GM18951 (cell line): Measurements from ENCODE around the gene TOX2.

Experiments used
- POLR2A ChIP-seq: IDR thresholded peaks from 4 replicates; pipeline ENCODE4 v1.6.1; 2011; ENCODE audit warnings: mild to moderate bottlenecking; ENCODE audit not compliant: insufficient read length, insufficient read depth; ENCODE audit errors: extremely low read depth
- in situ Hi-C: fragments of 300-500 bp; cut with MboI; formaldehyde crosslinking; loops from one replicate; pipeline ENCODE4 v1.12.0; 2022; ENCODE audit warnings: low sequenced_read_pairs, mixed read lengths, inconsistent platforms; ENCODE audit not compliant: unreplicated experiment

Gene TOX2

GRCh38 chr20:44017211-44017610, 102.6 kb downstream of the TOX2 start:
- in situ Hi-C loops: no loop called here
- no peak for TF ChIP-seq POLR2A

GRCh38 chr20:44017905-44018258, 103.2 kb downstream of the TOX2 start:
- in situ Hi-C loops: no loop called here

GRCh38 chr20:44018259-44018941, 103.7 kb downstream of the TOX2 start:
- in situ Hi-C loops: no loop called here
- TF ChIP-seq POLR2A: no peak

More at GRCh38 chr20:44017905-44018258, 103.2 kb downstream of the TOX2 start:
- TF ChIP-seq POLR2A: no peak

GRCh38 chr20:44018942-44019637, 104.4 kb downstream of the TOX2 start:
- in situ Hi-C loops: no loop called here
- TF ChIP-seq POLR2A: no peak

- in situ Hi-C loops: no loop called here
- no peak for TF ChIP-seq POLR2A
Measured at GRCh38 chr20:44019638-44020335, 105.1 kb downstream of the TOX2 start.

- TF ChIP-seq POLR2A: no peak
- in situ Hi-C loops: no loop called here
Measured at GRCh38 chr20:44020406-44021148, 105.9 kb downstream of the TOX2 start.

GRCh38 chr20:44021186-44021585, 106.5 kb downstream of the TOX2 start:
- no peak for TF ChIP-seq POLR2A
- in situ Hi-C loops: no loop called here

GRCh38 chr20:44021900-44022299, 107.2 kb downstream of the TOX2 start:
- TF ChIP-seq POLR2A: no peak
- in situ Hi-C loops: no loop called here

GRCh38 chr20:44022464-44022863, 107.8 kb downstream of the TOX2 start:
- no peak for TF ChIP-seq POLR2A
- in situ Hi-C loops: no loop called here

GRCh38 chr20:44023515-44024371, 109.1 kb downstream of the TOX2 start:
- in situ Hi-C loops: no loop called here
- TF ChIP-seq POLR2A: no peak

GRCh38 chr20:44024820-44025580, 110.3 kb downstream of the TOX2 start:
- TF ChIP-seq POLR2A: no peak

GRCh38 chr20:44025756-44026155, 111.1 kb downstream of the TOX2 start:
- TF ChIP-seq POLR2A: no peak
- in situ Hi-C loops: no loop called here

More at GRCh38 chr20:44024820-44025580, 110.3 kb downstream of the TOX2 start:
- in situ Hi-C loops: no loop called here
